ENCODE results near the gene IL1RAP.

DNA sequence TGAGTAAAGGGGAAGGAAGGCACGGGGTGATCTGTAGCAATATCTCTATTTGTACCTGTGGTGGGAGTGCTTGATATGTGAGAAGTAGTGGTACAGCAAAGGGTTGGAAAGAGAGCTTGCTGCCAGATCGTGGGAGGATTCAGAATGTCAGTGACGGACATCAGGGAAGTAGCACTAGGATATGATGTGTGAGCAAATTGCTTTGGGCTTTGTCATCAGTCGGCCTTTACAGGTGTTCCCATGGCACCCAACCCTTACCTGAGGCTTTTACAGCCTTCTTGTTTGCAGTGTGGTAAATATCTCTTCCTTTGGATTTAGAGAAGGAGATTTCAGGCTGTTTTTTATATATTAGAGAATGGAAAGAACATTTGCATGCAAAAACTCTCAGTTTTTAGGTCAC lies 29.8 kb downstream of the IL1RAP start:
- TF ChIP-seq, protein P1, sequence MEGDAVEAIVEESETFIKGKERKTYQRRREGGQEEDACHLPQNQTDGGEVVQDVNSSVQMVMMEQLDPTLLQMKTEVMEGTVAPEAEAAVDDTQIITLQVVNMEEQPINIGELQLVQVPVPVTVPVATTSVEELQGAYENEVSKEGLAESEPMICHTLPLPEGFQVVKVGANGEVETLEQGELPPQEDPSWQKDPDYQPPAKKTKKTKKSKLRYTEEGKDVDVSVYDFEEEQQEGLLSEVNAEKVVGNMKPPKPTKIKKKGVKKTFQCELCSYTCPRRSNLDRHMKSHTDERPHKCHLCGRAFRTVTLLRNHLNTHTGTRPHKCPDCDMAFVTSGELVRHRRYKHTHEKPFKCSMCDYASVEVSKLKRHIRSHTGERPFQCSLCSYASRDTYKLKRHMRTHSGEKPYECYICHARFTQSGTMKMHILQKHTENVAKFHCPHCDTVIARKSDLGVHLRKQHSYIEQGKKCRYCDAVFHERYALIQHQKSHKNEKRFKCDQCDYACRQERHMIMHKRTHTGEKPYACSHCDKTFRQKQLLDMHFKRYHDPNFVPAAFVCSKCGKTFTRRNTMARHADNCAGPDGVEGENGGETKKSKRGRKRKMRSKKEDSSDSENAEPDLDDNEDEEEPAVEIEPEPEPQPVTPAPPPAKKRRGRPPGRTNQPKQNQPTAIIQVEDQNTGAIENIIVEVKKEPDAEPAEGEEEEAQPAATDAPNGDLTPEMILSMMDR (IDR thresholded peaks at IDR 0.05) = no peak
- TF ChIP-seq POLR2AphosphoS5 (IDR thresholded peaks at IDR 0.05) = peak; percentile 13

All from prostate gland (tissue), 2 donors.